8988T (cell line): ENCODE measurements around the gene GJC1.
"Not testable (repeated sequence)": the region's sequence is repeated elsewhere in the genome, so short reads cannot be mapped to it uniquely, and the experiment has no call there.

Experiments used
- DNase-seq: peaks from one replicate; pipeline ENCODE4 v3.0.0; 2011

Gene GJC1

DNA sequence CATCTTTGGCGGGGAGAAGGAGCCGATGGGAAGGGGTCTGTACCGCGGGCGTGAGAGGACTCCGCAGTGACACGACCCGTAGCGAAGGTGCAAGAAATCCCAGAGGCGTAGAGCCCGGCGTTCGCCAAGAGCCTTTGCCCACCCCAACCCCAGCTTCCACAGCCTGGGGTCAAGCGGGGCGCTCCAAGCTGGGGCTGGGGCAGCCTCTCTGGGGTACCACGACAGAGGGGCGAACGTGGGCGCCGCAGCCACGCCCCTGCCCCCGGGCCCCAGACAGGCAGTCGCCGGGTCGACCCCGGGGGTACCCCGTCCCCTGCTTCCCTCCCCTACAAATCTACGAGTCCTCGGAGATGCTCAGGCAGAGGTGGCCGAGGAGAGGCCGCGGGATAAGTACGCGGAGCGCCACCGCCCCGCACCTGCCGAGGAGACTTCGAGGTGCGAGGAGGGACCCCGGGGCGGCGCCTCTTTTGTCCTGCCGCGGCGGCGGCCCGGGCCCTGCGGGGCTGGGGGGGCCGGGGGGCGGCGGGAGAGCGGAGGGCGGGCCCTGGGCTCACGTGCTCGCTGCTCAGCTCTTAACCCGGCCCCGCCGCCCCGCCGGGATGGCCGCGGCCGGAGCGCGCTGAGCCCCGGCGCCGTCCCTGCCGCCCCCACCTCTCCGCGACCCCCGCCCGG lies 71.5 kb downstream of the GJC1 start, which contains the start of gene ADAM11:
ADAM11 (plus strand) TSS at position 575 of the 672 bp plus-strand sequence. CDS start 212 bp downstream, outside the sequence.
- peak; percentile 68 for DNase-seq

GRCh38 chr17:44757918-44758413 lies 72.1 kb downstream of the GJC1 start:
- DNase-seq = no peak

DNA sequence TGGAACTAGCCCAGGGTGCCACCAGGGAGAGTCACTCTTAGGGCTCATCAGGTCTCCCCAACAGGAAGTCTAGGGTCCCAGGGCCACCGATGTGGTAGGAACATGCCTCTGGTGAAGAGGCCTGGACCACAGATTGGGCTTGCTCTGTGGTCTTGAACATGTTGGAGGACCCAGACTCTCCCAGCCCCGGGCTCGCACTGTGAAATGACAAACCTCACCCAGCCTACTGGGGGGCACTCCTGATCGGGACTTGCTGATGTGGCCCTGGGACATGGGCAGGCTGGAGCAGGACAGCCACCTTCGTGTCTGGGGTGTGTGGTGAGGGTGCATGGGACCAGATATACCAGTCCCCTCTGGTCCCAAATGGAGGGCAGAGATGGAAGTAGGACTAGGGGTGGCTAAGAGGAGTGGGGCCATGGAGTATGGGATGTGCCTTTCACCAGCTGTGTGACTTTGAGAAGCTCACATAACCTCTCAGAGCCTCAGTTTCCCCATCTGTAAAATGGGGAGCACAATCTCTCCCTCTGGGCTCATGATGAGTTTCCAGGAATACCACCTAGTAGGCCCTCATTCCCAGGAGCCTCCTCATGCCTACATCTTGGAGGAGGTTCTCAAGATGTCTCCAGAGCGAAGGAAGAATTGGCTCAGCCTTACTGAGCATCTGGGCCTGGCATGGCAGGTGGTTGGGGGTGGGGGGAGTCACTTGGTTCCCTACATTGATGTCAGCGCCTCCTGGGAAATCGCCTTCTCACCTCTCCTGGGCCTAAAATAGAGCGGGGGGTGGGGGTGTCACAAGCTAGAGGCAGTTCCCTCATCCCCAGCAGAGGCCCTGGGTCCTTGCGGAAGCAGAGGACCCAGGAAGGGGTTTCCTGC lies 72.8 kb downstream of the GJC1 start:
- DNase-seq = no peak

- not testable (repeated sequence) for DNase-seq
Measured at GRCh38 chr17:44755180-44755579, 74.9 kb downstream of the GJC1 start.

- no peak for DNase-seq
Measured at GRCh38 chr17:44754276-44754675, 75.8 kb downstream of the GJC1 start.

GRCh38 chr17:44752953-44753861 lies 76.9 kb downstream of the GJC1 start:
- DNase-seq = no peak

- DNase-seq = no peak
Measured at GRCh38 chr17:44751806-44752205, 78.3 kb downstream of the GJC1 start.

DNA sequence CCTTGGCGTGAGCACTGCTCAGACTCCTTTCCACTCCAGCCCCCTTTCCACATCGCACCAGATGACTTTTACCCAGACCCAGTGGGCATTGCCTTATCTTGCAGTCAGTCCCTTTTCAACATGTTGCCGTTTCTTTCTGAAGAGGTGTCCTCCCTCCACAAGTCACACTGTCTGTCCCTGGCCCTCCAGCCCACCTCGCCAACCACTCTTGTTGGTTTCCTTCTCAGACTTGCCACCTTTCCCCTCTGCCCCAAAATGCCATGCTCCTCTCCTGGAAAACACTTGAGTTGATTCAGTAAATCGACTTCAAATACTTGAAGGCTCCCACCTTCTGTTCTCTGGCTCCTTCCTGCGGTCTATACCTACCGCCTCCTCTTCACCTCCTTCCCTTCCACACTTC lies 78.8 kb downstream of the GJC1 start:
- no peak for DNase-seq

- no peak for DNase-seq
Measured at GRCh38 chr17:44749980-44750318, 80.1 kb downstream of the GJC1 start.

DNA sequence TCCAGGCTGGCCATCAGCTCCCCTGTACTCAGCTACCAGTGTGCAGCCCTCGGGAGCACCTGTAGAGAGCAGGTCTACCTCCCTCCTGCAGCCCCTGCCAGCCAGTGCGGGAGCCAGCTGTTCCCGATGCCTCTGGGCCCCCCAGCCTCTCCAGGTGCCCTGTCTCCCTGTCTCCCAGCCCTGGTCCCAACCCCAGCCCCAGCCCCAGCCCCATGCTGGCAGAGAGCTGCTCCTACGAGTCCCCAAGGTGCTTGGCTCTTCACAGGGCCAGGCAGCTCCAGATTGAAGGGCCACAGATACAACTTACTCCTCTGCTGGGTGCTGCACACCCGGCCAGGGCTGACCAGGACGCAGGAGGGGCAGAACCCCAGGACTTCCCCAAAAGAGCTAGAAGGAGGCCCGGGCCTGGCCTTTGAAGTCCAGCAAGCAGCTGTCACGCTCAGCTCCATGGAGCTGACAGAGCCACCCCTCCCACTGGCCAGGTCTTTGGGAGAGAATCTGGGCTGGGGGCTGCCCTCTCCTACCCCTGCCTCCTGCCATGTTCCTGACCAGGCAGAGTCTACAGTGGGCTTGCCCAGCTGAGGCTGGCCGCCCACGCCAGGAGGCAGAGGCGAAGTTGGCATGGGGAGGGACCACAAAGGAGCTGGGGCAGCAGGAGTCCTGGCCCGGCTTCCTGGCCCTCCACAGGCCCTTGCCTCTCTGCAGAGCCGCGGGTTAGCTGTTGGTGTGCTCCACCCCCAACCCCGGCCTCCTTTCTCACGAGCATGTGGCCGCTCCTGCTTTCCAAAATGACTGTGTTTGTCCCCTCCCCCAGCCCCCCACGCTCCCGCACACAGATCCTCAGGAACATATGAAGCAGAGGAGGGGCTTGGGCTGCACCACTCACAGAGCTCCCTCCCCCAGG lies 80.8 kb downstream of the GJC1 start:
- no peak for DNase-seq
